HUES6 (cell line): Measurements from ENCODE around the gene ZMPSTE24.

ENCODE experiments used
- H3K27ac ChIP-seq: 2 replicates; pipeline ENCODE4 v1.7.0; 2013; ENCODE audit warnings: low read depth, mild to moderate bottlenecking, low read length, inconsistent platforms
- H3K27me3 ChIP-seq: 2 replicates; pipeline ENCODE4 v1.6.1; 2013; ENCODE audit warnings: low read length; ENCODE audit not compliant: control insufficient read depth, insufficient read depth
- H3K36me3 ChIP-seq: 2 replicates; pipeline ENCODE4 v1.6.1; 2013; ENCODE audit warnings: low read length; ENCODE audit not compliant: control insufficient read depth, insufficient read depth
- H3K4me1 ChIP-seq: 2 replicates; pipeline ENCODE4 v1.6.1; 2013; ENCODE audit warnings: low read length; ENCODE audit not compliant: control insufficient read depth, insufficient read depth
- H3K4me3 ChIP-seq: 2 replicates; pipeline ENCODE4 v1.5.1; 2013; ENCODE audit warnings: low read depth, low read length
- H3K9ac ChIP-seq: one replicate; pipeline ENCODE4 v1.6.1; 2013; ENCODE audit warnings: mild to moderate bottlenecking, low read length
- H3K9me3 ChIP-seq: 2 replicates; pipeline ENCODE4 v1.6.1; 2013; ENCODE audit warnings: low read depth, low read length; ENCODE audit not compliant: control insufficient read depth, insufficient read depth

Gene ZMPSTE24

DNA sequence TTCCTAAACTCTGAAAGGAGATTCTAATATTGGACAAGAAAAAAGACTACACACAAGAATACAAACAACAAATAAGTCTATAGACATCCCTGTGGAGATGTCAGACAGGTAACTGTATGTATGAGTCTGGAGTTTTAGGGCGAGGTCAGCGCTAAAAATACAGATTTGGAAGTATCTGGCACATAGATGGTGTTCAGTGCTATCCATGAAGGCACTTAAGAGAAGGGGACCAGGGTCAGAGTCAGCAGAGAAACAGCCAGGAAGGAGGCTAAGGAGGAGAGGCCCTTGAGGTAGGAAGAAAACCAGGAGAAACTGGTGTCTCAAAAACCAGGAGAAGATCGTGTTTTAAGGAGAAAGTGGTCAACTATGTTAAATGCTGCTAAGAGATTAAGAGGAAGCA lies 18.1 kb downstream of the ZMPSTE24 start:
- Histone ChIP-seq H3K36me3 (peaks cover 55% of the 10 kb centered on the region), H3K9ac (no peak overlapping the region), H3K9me3 (no peaks in the 10 kb centered on the region), H3K27me3 (no peaks in the 10 kb centered on the region), H3K4me1 (no peaks in the 10 kb centered on the region), H3K27ac (no peak overlapping the region), H3K4me3 (no peak overlapping the region)

DNA sequence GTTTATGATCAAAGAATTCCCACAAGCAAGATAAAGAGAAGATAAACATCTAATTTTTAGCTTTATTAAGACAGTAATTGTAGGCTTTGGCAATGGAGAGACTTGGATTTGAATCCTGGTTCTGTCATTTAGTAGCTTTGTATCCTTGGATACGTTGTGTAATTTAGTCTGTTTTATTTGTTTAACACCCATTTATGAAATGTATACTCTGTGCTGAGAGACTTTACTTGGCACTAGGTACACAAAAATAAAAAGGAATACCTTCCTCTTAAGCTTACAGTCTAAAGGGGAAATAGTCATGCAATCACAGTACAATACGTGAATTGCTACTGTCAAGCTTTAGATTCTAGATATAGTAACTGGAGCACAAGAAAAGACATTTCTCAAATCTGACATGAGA lies 23.8 kb downstream of the ZMPSTE24 start:
- Histone ChIP-seq H3K27ac (no peak overlapping the region), H3K4me3 (no peak overlapping the region), H3K36me3 (peaks cover 50% of the 10 kb centered on the region), H3K9me3 (no peaks in the 10 kb centered on the region), H3K4me1 (no peaks in the 10 kb centered on the region), H3K27me3 (no peaks in the 10 kb centered on the region), H3K9ac (no peak overlapping the region)

DNA sequence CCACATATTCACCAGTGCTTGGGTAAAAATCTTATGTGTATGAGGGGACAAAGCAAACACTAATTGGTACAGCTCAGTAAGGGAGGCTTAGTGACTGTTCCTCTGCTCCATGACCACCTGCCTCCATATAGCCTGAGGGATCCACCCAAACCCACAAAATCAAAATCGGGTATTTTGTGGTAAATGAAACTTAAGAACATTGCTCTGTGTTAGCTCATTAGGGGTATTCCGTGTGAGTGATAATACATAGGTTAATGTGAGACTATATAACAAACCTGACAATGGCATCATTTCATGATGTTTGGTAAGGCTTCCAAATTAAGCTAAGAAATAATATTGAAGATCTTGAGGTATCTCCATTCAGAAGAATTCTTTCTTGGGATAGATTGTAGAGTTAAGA lies 33.3 kb downstream of the ZMPSTE24 start:
- Histone ChIP-seq H3K9me3 (no peaks in the 10 kb centered on the region), H3K27me3 (no peaks in the 10 kb centered on the region), H3K9ac (no peak overlapping the region), H3K27ac (no peak overlapping the region), H3K4me1 (peaks cover 5% of the 10 kb centered on the region; the same call in 1 of the 2 replicates), H3K36me3 (peaks cover 54% of the 10 kb centered on the region), H3K4me3 (no peak overlapping the region)

DNA sequence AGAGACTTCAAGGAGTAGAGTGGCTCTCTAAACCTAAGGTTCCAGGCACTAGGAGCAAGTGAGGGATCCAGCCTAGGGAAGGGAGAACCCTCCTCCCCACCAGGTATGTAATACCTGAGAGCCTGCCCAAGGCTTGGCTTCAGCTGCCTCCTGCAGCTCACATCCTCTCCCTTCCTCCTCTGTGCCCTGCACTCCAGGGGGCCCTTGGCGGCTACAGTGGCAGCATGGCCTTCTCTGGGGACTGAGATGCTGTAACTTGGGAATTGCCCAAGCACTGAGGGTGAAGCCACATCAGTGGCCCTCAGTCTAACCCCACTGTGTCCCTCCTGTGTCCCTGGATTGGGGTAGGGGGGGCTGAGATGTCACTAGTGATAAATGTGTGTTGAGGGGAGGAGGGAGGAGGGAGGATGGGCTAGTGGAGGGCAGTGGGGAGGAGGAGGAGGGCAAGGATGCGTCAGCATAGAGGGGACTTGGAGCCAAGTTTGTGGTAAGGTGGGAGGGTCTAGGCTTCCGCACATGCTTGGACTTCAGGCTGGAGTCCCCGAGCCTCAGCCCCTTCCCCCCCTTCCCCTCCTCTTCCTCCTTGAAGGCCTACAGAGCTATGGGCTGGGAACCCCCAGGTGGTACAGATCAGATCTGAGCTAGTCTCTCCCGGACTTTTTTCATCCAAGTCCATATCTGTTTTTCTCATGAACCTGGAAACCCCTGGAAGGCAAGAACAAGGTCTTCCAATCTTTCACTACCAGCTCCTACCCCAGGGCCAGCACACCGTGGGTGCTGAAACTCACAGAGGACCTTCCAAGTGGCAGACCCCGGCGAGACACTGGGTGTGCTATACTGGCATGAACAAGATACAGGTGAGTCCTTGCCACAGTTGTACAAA lies 41.6 kb downstream of the ZMPSTE24 start:
- Histone ChIP-seq H3K27me3 (no peaks in the 10 kb centered on the region), H3K4me3 (no peak overlapping the region), H3K27ac (no peak overlapping the region), H3K36me3 (peaks cover 1% of the 10 kb centered on the region; the same call in 1 of the 2 replicates), H3K9ac (no peak overlapping the region), H3K4me1 (no peaks in the 10 kb centered on the region; the same call in 1 of the 2 replicates), H3K9me3 (no peaks in the 10 kb centered on the region)

DNA sequence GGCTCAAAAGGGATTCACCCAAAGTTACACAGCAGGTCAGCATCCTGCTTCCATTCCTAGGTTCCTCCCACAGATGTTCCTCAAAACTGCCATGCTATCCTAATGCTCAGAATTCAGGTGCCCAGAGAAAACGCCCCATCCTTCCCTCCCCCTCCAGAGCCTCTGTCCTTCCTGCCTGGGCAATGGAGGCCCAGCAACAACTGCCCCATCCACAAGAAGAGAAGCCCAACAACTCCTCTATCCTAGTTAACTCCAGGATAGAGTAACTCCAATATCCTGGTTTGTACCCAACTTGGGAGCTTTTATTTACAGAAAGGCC lies 42.2 kb downstream of the ZMPSTE24 start:
- H3K27ac ChIP-seq, result no peak overlapping the region

DNA sequence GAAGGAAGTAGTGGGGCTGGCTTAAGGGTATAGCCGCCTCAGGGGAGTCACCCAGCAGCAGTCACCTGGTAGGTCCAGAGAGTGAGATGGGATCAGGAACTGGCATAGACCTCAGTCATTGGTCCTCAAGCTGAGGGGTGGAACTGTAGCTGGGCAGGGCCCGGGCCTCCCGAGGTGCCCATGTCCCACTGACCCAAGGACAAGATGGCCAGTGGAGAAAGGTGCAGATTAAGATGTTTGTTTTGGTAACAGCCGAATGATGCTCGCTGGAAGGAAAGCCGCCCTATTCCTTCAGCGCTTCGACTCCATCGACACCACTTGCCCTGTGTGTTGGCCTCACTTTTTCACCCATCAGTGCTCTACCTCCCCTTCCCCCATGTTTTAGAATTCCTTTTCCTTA lies 42.6 kb downstream of the ZMPSTE24 start:
- Histone ChIP-seq H3K9me3 (no peaks in the 10 kb centered on the region), H3K4me1 (peaks cover 3% of the 10 kb centered on the region; the same call in 1 of the 2 replicates), H3K27ac (no peak overlapping the region), H3K9ac (no peak overlapping the region), H3K4me3 (no peak overlapping the region), H3K27me3 (no peaks in the 10 kb centered on the region), H3K36me3 (no peaks in the 10 kb centered on the region; the same call in 1 of the 2 replicates)

More for the DNA sequence above, 42.2 kb downstream of the ZMPSTE24 start:
- Histone ChIP-seq H3K27me3 (no peaks in the 10 kb centered on the region), H3K4me3 (no peak overlapping the region), H3K4me1 (peaks cover under 1% of the 10 kb centered on the region; the same call in 1 of the 2 replicates), H3K36me3 (no peaks in the 10 kb centered on the region; the same call in 1 of the 2 replicates), H3K9ac (no peak overlapping the region), H3K9me3 (no peaks in the 10 kb centered on the region)

DNA sequence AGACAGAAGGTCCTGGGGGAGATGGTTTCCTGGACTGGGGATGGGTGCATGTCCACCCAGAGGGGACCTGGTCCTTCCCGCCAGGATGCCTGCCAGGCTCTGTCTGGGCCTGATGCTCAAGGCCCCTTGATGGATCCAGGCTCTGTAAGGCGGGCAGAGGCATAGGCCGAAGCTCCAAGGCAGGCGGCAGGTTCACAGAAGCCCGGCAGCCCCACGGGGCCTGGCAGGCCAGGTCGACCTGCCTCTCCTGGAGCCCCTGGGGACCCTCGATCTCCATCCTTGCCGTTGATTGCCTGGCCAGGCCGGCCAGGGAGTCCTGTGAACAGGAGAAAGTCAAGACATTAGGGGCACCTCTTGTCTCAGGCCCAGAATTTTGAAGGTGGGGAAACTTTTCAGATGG lies 43.0 kb downstream of the ZMPSTE24 start:
- H3K36me3 ChIP-seq, result no peaks in the 10 kb centered on the region; the same call in 1 of the 2 replicates
- no peak overlapping the region for H3K4me3 ChIP-seq
- H3K27me3 ChIP-seq, result no peaks in the 10 kb centered on the region
- H3K4me1 ChIP-seq, result peaks cover 3% of the 10 kb centered on the region; the same call in 1 of the 2 replicates
- no peak overlapping the region for H3K27ac ChIP-seq
- no peaks in the 10 kb centered on the region for H3K9me3 ChIP-seq
- no peak overlapping the region for H3K9ac ChIP-seq

DNA sequence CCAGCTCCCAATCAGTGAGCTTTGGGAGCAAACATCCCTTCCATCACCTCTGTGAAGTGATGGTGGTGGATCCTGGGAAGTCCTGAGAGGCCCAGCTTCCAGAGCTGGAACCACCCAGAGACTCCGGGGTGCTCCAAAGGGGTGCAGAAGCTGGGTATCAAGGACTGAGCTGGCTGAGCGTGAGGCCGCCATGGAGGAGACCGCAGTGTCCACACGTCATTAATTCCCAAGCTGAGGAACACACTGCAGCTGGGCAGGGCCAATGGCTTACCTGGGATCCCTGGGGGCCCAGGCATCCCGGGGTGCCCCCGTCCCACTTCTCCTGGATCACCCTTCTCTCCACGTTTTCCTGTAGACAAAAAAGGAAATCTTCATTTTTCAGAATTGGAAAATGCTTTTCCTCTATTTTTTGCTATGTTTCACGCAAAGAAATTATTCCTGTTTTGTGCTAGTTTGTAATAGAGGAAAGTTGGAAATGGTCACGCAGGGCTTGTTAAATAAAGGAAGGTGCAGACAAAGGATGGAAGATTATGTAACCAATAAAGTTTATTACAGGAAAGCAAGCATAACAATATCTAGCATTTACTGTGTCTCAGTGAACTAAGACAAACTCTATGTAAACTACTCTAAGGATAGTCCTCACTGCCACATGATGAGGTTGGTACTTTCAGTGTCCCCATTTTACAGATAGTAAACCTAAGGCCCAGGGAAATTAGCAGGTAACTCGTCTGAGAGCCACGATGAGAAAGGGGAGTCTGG lies 43.7 kb downstream of the ZMPSTE24 start:
- H3K9me3 ChIP-seq, result no peaks in the 10 kb centered on the region
- H3K27ac ChIP-seq, result no peak overlapping the region
- H3K4me1 ChIP-seq, result peaks cover 3% of the 10 kb centered on the region; the same call in 1 of the 2 replicates
- no peaks in the 10 kb centered on the region; the same call in 1 of the 2 replicates for H3K36me3 ChIP-seq
- no peak overlapping the region for H3K9ac ChIP-seq
- H3K27me3 ChIP-seq, result no peaks in the 10 kb centered on the region
- H3K4me3 ChIP-seq, result no peak overlapping the region

DNA sequence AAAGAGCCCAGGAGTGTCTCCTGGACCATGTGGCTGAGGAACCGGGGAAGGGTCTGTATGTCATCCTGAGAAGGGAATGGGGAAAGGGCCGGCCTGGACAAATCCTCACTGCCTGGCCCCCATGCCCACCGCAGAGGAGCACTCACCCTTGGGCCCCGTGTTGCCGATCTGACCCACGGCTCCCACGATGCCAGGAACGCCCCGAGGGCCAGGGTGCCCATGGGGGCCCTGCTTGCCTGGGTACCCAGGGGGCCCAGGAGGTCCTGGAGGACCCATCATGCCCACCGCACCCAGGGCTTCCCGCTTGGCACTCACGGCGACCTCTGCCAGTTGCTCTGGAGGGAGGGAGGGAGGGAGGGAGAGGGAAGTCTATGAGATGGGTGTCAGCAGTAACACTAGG lies 44.4 kb downstream of the ZMPSTE24 start:
- Histone ChIP-seq H3K27ac (no peak overlapping the region), H3K4me3 (no peak overlapping the region), H3K9ac (no peak overlapping the region), H3K4me1 (peaks cover 3% of the 10 kb centered on the region; the same call in 1 of the 2 replicates), H3K36me3 (no peaks in the 10 kb centered on the region; the same call in 1 of the 2 replicates), H3K27me3 (no peaks in the 10 kb centered on the region), H3K9me3 (no peaks in the 10 kb centered on the region)

DNA sequence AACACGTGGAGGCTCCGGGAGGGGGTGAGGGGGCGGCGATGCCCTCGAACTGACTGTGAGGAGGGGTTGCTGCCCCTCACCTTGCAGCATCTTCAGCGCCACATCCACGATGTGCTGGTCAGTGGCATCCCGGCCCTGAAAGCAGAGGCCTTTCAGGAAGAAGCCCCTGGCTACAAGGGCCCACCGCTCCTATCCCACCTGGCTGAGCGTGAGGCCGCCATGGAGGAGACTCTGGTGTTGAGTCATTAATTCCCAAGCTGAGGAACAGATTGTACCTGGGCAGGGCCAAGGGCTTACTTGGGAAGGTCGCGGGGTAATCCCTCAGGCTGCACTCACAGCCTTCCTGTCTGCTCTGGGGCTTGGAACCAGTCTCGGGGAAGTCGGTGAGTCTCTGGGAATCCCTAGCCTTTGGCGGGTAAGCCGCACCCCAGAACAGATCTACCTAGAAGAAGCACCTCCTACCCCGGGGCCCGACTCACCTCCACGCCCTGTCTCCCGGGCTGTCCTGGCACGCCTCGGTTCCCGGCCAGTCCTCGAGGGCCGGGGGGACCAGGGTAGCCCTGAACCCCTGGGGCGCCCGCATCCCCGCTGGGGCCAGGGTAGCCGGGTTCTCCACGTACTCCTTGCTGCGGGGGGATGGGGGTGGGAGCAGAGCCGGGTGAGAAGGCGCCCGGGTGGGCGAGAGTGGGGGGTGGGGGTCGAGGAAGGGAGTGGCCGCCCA lies 45.2 kb downstream of the ZMPSTE24 start:
- Histone ChIP-seq H3K9me3 (no peaks in the 10 kb centered on the region), H3K27ac (no peak overlapping the region), H3K9ac (no peak overlapping the region), H3K4me1 (peaks cover 3% of the 10 kb centered on the region; the same call in 1 of the 2 replicates), H3K4me3 (no peak overlapping the region), H3K36me3 (no peaks in the 10 kb centered on the region; the same call in 1 of the 2 replicates), H3K27me3 (no peaks in the 10 kb centered on the region)
